Urothelium cell line (cell line): ENCODE measurements around the gene SURF4.

Experiments
- DNase-seq: peaks from one replicate; pipeline ENCODE4 v3.0.0; 2011; ENCODE audit warnings: low spot score, mixed read lengths
- FAIRE-seq: peaks from 2 replicates; lab custom pipeline; 2011; peaks lifted over from hg19 to GRCh38; lab: Jason Lieb, UNC

SURF4 gene

GRCh38 chr9:133375116-133375723 lies 640 bp downstream of the SURF4 start:
- DNase-seq (peak; percentile 44), FAIRE-seq (no peak)

- DNase-seq (no peak), FAIRE-seq (no peak)
These were observed 1.2 kb downstream of the SURF4 start for GRCh38 chr9:133374612-133375115.

- no peak for DNase-seq
- FAIRE-seq, result no peak
These were observed 3.7 kb downstream of the SURF4 start for GRCh38 chr9:133372144-133372543.

GRCh38 chr9:133371261-133371711 lies 4.6 kb downstream of the SURF4 start:
- DNase-seq (no peak), FAIRE-seq (no peak)

GRCh38 chr9:133370685-133371084 lies 5.2 kb downstream of the SURF4 start:
- FAIRE-seq (no peak), DNase-seq (no peak)

- no peak for DNase-seq
- no peak for FAIRE-seq
These were observed 5.9 kb downstream of the SURF4 start for GRCh38 chr9:133369933-133370332.

GRCh38 chr9:133369422-133369821 lies 6.4 kb downstream of the SURF4 start:
- DNase-seq (no peak), FAIRE-seq (no peak)

- no peak for DNase-seq
- no peak for FAIRE-seq
These were observed 7.5 kb downstream of the SURF4 start for GRCh38 chr9:133368249-133368881.

- no peak for FAIRE-seq
- DNase-seq, result no peak
These were observed 8.1 kb downstream of the SURF4 start for GRCh38 chr9:133367778-133368177.

GRCh38 chr9:133367221-133367620 lies 8.6 kb downstream of the SURF4 start:
- no peak for FAIRE-seq
- no peak for DNase-seq

GRCh38 chr9:133366435-133366834 lies 9.4 kb downstream of the SURF4 start:
- FAIRE-seq (no peak), DNase-seq (no peak)

- DNase-seq, result no peak
- FAIRE-seq, result no peak
These were observed 13.4 kb downstream of the SURF4 start for GRCh38 chr9:133362359-133363044.

GRCh38 chr9:133361507-133362092 lies 14.3 kb downstream of the SURF4 start:
- no peak for FAIRE-seq
- DNase-seq, result no peak

GRCh38 chr9:133360400-133361393 lies 15.2 kb downstream of the SURF4 start:
- FAIRE-seq (no peak), DNase-seq (no peak)

- DNase-seq (no peak), FAIRE-seq (no peak)
These were observed 16.3 kb downstream of the SURF4 start for GRCh38 chr9:133359399-133360175.

- DNase-seq (no peak), FAIRE-seq (no peak)
These were observed 18.2 kb downstream of the SURF4 start for GRCh38 chr9:133357656-133358055.

GRCh38 chr9:133356391-133357091 lies 19.3 kb downstream of the SURF4 start, which contains the start of the genes SURF1 and SURF2:
Gene SURF1 (minus strand): TSS chr9:133356487. CDS start chr9:133356453, 34 bp downstream.
Gene SURF2 (plus strand): TSS chr9:133356550. CDS start chr9:133356593, 43 bp downstream.
- FAIRE-seq, result no peak
- peak; percentile 93 for DNase-seq

- DNase-seq, result no peak
- FAIRE-seq, result no peak
These were observed 19.9 kb downstream of the SURF4 start for GRCh38 chr9:133355881-133356357.

GRCh38 chr9:133354766-133355165 lies 21.1 kb downstream of the SURF4 start:
- no peak for DNase-seq
- FAIRE-seq, result no peak
